ENCODE data around the gene OPTN.

OPTN gene

GRCh38 chr10:13074563-13075451, 25.2 kb upstream of the OPTN start:
- Histone ChIP-seq H3K9ac (ENCODE audit: low read depth, low read length, poor library complexity) (no peak overlapping the region), H2BK5ac (ENCODE audit: low read length) (no peak overlapping the region), H3K23ac (ENCODE audit: low read depth, low read length, poor library complexity) (no peak overlapping the region), H2BK120ac (ENCODE audit: low read depth, low read length) (no peak overlapping the region), H3K36me3 (replicated peaks in 1 of 2; ENCODE audit: control insufficient read depth in 2 of 2, insufficient read depth in 2 of 2, low read length in 2 of 2) (no peaks in the 10 kb centered on the region), H2AK5ac (ENCODE audit: low read depth, low read length) (no peak overlapping the region), H2BK15ac (ENCODE audit: low read length) (no peak overlapping the region), H2AFZ (ENCODE audit: low read length) (no peak overlapping the region), H3K79me1 (ENCODE audit: low read depth, low read length) (no peaks in the 10 kb centered on the region), H3K18ac (ENCODE audit: low read length) (no peak overlapping the region), H3K14ac (ENCODE audit: low read length) (no peak overlapping the region), H3K4me3 (ENCODE audit: low read length in 2 of 2) (no peak overlapping the region), H3K4me1 (ENCODE audit: control insufficient read depth in 2 of 2, insufficient read depth in 1 of 2, low read depth in 1 of 2, low read length in 2 of 2) (no peaks in the 10 kb centered on the region), H3K27me3 (ENCODE audit: control insufficient read depth in 3 of 3, insufficient read depth in 3 of 3, low read depth in 1 of 3, low read length in 3 of 3) (no peaks in the 10 kb centered on the region), H3K4ac (ENCODE audit: low read length) (no peak overlapping the region), H2BK12ac (ENCODE audit: low read length) (no peak overlapping the region), H3K4me2 (ENCODE audit: insufficient read depth, low read length, poor library complexity, severe bottlenecking) (no peak overlapping the region), H3K9me3 (replicated peaks in 1 of 2; ENCODE audit: control insufficient read depth in 2 of 2, insufficient read depth in 1 of 2, low read depth in 1 of 2, low read length in 2 of 2) (peaks cover 6 to 7% of the 10 kb centered on the region in 2 donors), H4K8ac (ENCODE audit: low read depth, low read length) (no peak overlapping the region), H3K27ac (replicated peaks; ENCODE audit: low read length) (no peak overlapping the region), H4K91ac (ENCODE audit: low read depth, low read length, poor library complexity) (no peak overlapping the region)
- no CpG with 5 or more reads among the region's 18 CpGs for WGBS, 2 donors (ENCODE audit: extremely low coverage in 2 of 2, insufficient read length in 2 of 2, insufficient replicate concordance in 1 of 2)
- peak; percentile 61 for DNase-seq (ENCODE audit: low spot score)

- Histone ChIP-seq H3K23ac (ENCODE audit: low read depth, low read length, poor library complexity) (no peak overlapping the region), H4K8ac (ENCODE audit: low read depth, low read length) (no peak overlapping the region), H3K4me2 (ENCODE audit: insufficient read depth, low read length, poor library complexity, severe bottlenecking) (no peak overlapping the region), H3K9ac (ENCODE audit: low read depth, low read length, poor library complexity) (no peak overlapping the region), H3K14ac (ENCODE audit: low read length) (no peak overlapping the region), H2BK12ac (ENCODE audit: low read length) (no peak overlapping the region), H3K4me1 (ENCODE audit: control insufficient read depth in 2 of 2, insufficient read depth in 1 of 2, low read depth in 1 of 2, low read length in 2 of 2) (no peaks in the 10 kb centered on the region), H2BK5ac (ENCODE audit: low read length) (no peak overlapping the region), H2BK120ac (ENCODE audit: low read depth, low read length) (no peak overlapping the region), H4K91ac (ENCODE audit: low read depth, low read length, poor library complexity) (no peak overlapping the region), H2BK15ac (ENCODE audit: low read length) (no peak overlapping the region), H3K4ac (ENCODE audit: low read length) (no peak overlapping the region), H3K36me3 (replicated peaks in 1 of 2; ENCODE audit: control insufficient read depth in 2 of 2, insufficient read depth in 2 of 2, low read length in 2 of 2) (no peaks in the 10 kb centered on the region), H2AK5ac (ENCODE audit: low read depth, low read length) (no peak overlapping the region), H3K9me3 (replicated peaks in 1 of 2; ENCODE audit: control insufficient read depth in 2 of 2, insufficient read depth in 1 of 2, low read depth in 1 of 2, low read length in 2 of 2) (peaks cover 10 to 12% of the 10 kb centered on the region in 2 donors), H3K27ac (replicated peaks; ENCODE audit: low read length) (no peak overlapping the region), H2AFZ (ENCODE audit: low read length) (no peak overlapping the region), H3K27me3 (ENCODE audit: control insufficient read depth in 3 of 3, insufficient read depth in 3 of 3, low read depth in 1 of 3, low read length in 3 of 3) (no peaks in the 10 kb centered on the region), H3K18ac (ENCODE audit: low read length) (no peak overlapping the region), H3K79me1 (ENCODE audit: low read depth, low read length) (no peaks in the 10 kb centered on the region), H3K4me3 (ENCODE audit: low read length in 2 of 2) (no peak overlapping the region)
- no CpG with 5 or more reads among the region's 16 CpGs for WGBS, 2 donors (ENCODE audit: extremely low coverage in 2 of 2, insufficient read length in 2 of 2, insufficient replicate concordance in 1 of 2)
- DNase-seq (ENCODE audit: low spot score): no peak
Measured at GRCh38 chr10:13078912-13079775, 20.8 kb upstream of the OPTN start.

GRCh38 chr10:13079776-13080050, 20.2 kb upstream of the OPTN start:
- no peaks in the 10 kb centered on the region for H3K27me3 ChIP-seq (ENCODE audit: control insufficient read depth in 3 of 3, insufficient read depth in 3 of 3, low read depth in 1 of 3, low read length in 3 of 3)
- no peak overlapping the region for H4K8ac ChIP-seq (ENCODE audit: low read depth, low read length)
- H2AFZ ChIP-seq (ENCODE audit: low read length): no peak overlapping the region
- no peaks in the 10 kb centered on the region for H3K79me1 ChIP-seq (ENCODE audit: low read depth, low read length)
- no peak overlapping the region for H3K4me3 ChIP-seq (ENCODE audit: low read length in 2 of 2)
- DNase-seq (ENCODE audit: low spot score): no peak
- H3K23ac ChIP-seq (ENCODE audit: low read depth, low read length, poor library complexity): no peak overlapping the region
- no peak overlapping the region for H3K18ac ChIP-seq (ENCODE audit: low read length)
- WGBS, 2 donors (ENCODE audit: extremely low coverage in 2 of 2, insufficient read length in 2 of 2, insufficient replicate concordance in 1 of 2): no CpG with 5 or more reads among the region's 2 CpGs
- peaks cover 12 to 13% of the 10 kb centered on the region in 2 donors for H3K9me3 ChIP-seq (replicated peaks in 1 of 2; ENCODE audit: control insufficient read depth in 2 of 2, insufficient read depth in 1 of 2, low read depth in 1 of 2, low read length in 2 of 2)
- no peak overlapping the region for H3K27ac ChIP-seq (replicated peaks; ENCODE audit: low read length)
- no peak overlapping the region for H3K9ac ChIP-seq (ENCODE audit: low read depth, low read length, poor library complexity)
- H3K4me1 ChIP-seq (ENCODE audit: control insufficient read depth in 2 of 2, insufficient read depth in 1 of 2, low read depth in 1 of 2, low read length in 2 of 2): no peaks in the 10 kb centered on the region
- no peak overlapping the region for H2BK15ac ChIP-seq (ENCODE audit: low read length)
- no peak overlapping the region for H2BK12ac ChIP-seq (ENCODE audit: low read length)
- H3K36me3 ChIP-seq (replicated peaks in 1 of 2; ENCODE audit: control insufficient read depth in 2 of 2, insufficient read depth in 2 of 2, low read length in 2 of 2): no peaks in the 10 kb centered on the region
- no peak overlapping the region for H2BK5ac ChIP-seq (ENCODE audit: low read length)
- H4K91ac ChIP-seq (ENCODE audit: low read depth, low read length, poor library complexity): no peak overlapping the region
- no peak overlapping the region for H3K14ac ChIP-seq (ENCODE audit: low read length)
- no peak overlapping the region for H3K4me2 ChIP-seq (ENCODE audit: insufficient read depth, low read length, poor library complexity, severe bottlenecking)
- H3K4ac ChIP-seq (ENCODE audit: low read length): no peak overlapping the region
- no peak overlapping the region for H2BK120ac ChIP-seq (ENCODE audit: low read depth, low read length)
- no peak overlapping the region for H2AK5ac ChIP-seq (ENCODE audit: low read depth, low read length)

- Histone ChIP-seq H3K79me1 (ENCODE audit: low read depth, low read length) (no peaks in the 10 kb centered on the region), H3K27me3 (ENCODE audit: control insufficient read depth in 3 of 3, insufficient read depth in 3 of 3, low read depth in 1 of 3, low read length in 3 of 3) (no peaks in the 10 kb centered on the region), H2BK120ac (ENCODE audit: low read depth, low read length) (no peak overlapping the region), H2BK12ac (ENCODE audit: low read length) (no peak overlapping the region), H3K9ac (ENCODE audit: low read depth, low read length, poor library complexity) (no peak overlapping the region), H2AK5ac (ENCODE audit: low read depth, low read length) (no peak overlapping the region), H3K4me3 (ENCODE audit: low read length in 2 of 2) (no peak overlapping the region), H3K14ac (ENCODE audit: low read length) (no peak overlapping the region), H2AFZ (ENCODE audit: low read length) (peak overlapping the region; percentile 74), H2BK5ac (ENCODE audit: low read length) (no peak overlapping the region), H3K36me3 (replicated peaks in 1 of 2; ENCODE audit: control insufficient read depth in 2 of 2, insufficient read depth in 2 of 2, low read length in 2 of 2) (no peaks in the 10 kb centered on the region), H3K23ac (ENCODE audit: low read depth, low read length, poor library complexity) (no peak overlapping the region), H3K18ac (ENCODE audit: low read length) (no peak overlapping the region), H4K91ac (ENCODE audit: low read depth, low read length, poor library complexity) (no peak overlapping the region), H3K9me3 (replicated peaks in 1 of 2; ENCODE audit: control insufficient read depth in 2 of 2, insufficient read depth in 1 of 2, low read depth in 1 of 2, low read length in 2 of 2) (peaks cover 12 to 14% of the 10 kb centered on the region in 2 donors), H4K8ac (ENCODE audit: low read depth, low read length) (no peak overlapping the region), H3K4ac (ENCODE audit: low read length) (no peak overlapping the region), H2BK15ac (ENCODE audit: low read length) (no peak overlapping the region), H3K27ac (replicated peaks; ENCODE audit: low read length) (no peak overlapping the region), H3K4me1 (ENCODE audit: control insufficient read depth in 2 of 2, insufficient read depth in 1 of 2, low read depth in 1 of 2, low read length in 2 of 2) (no peaks in the 10 kb centered on the region), H3K4me2 (ENCODE audit: insufficient read depth, low read length, poor library complexity, severe bottlenecking) (no peak overlapping the region)
- DNase-seq (ENCODE audit: low spot score): no peak
- no CpG with 5 or more reads among the region's 7 CpGs for WGBS, 2 donors (ENCODE audit: extremely low coverage in 2 of 2, insufficient read length in 2 of 2, insufficient replicate concordance in 1 of 2)
Measured at GRCh38 chr10:13080643-13081042, 19.3 kb upstream of the OPTN start.
